Gastrocnemius medialis (tissue), 4 donors: ENCODE data around the gene KCNIP1.

ENCODE experiments used
- CTCF ChIP-seq, 5 experiments: fragments of 450-650 bp in 3 of 5; fragments of 200-600 bp in 2 of 5; sonication (generic) in 2 of 5; IDR thresholded peaks in 4 of 5; conservative IDR thresholded peaks in 1 of 5; 1 replicate in 4 of 5; 2 replicates in 1 of 5; pipeline ENCODE4 v1.5.1; 2016 to 2019; ENCODE audit warnings: antibody characterized with exemption in 5 of 5, mild to moderate bottlenecking in 3 of 5, moderate library complexity in 3 of 5
- POLR2A ChIP-seq, 2 donors: fragments of 450-650 bp; IDR thresholded peaks; one replicate each; pipeline ENCODE4 v1.6.1; 2017; ENCODE audit warnings: antibody characterized with exemption in 2 of 2, mild to moderate bottlenecking in 2 of 2, moderate library complexity in 2 of 2

GRCh38 chr5:170486371-170486770, 17.4 kb upstream of the KCNIP1 start:
- TF ChIP-seq CTCF (IDR thresholded peaks at IDR 0.05 in 4 of 5, conservative IDR thresholded peaks at IDR 0.05 in 1 of 5) (no peak), POLR2A (IDR thresholded peaks at IDR 0.05) (no peak)
